DND-41 (cell line): ENCODE measurements around the gene EPN2.

Source experiments
- EZH2 ChIP-seq: IDR thresholded peaks from 3 replicates; pipeline ENCODE4 v1.6.1; 2012; ENCODE audit warnings: borderline replicate concordance, low read depth, mild to moderate bottlenecking, moderate library complexity, low read length, inconsistent platforms; ENCODE audit not compliant: severe bottlenecking
- TF ChIP-seq, protein P1 (sequence below): IDR thresholded peaks from 2 replicates; pipeline ENCODE4 v1.5.1; 2012; ENCODE audit warnings: borderline replicate concordance, low read length, moderate library complexity, mild to moderate bottlenecking; ENCODE audit not compliant: poor library complexity, severe bottlenecking; ENCODE audit errors: extremely low read depth

DNA sequence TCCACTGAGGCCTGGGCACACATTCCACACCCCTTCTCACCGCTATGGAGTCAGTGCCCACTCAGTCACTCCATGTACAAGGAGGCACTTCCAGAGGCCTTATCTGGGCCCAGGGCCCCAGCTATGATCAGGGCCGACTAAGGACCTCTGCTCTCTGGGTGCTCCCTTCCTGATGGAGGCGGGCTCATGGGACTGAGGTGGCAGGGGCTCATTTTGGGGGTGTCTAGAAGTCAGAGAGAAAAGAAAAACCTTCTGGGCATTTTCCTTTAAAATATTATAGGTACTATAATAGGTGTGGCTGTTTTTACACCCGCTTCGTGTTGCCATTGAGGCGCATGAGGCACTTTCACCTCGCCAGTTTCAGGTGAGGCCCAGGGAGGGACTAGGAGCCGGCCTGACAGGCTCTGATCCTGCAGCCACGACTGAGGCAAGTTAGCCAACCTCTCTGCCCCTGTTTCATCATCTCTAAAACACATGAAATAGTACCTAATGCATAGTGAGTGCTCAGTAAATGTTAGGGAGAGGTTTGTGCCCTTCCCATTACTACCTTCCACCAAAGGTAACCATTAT, 111.0 kb downstream of the EPN2 start:
- TF ChIP-seq, protein P1, sequence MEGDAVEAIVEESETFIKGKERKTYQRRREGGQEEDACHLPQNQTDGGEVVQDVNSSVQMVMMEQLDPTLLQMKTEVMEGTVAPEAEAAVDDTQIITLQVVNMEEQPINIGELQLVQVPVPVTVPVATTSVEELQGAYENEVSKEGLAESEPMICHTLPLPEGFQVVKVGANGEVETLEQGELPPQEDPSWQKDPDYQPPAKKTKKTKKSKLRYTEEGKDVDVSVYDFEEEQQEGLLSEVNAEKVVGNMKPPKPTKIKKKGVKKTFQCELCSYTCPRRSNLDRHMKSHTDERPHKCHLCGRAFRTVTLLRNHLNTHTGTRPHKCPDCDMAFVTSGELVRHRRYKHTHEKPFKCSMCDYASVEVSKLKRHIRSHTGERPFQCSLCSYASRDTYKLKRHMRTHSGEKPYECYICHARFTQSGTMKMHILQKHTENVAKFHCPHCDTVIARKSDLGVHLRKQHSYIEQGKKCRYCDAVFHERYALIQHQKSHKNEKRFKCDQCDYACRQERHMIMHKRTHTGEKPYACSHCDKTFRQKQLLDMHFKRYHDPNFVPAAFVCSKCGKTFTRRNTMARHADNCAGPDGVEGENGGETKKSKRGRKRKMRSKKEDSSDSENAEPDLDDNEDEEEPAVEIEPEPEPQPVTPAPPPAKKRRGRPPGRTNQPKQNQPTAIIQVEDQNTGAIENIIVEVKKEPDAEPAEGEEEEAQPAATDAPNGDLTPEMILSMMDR, result no peak
- no peak for TF ChIP-seq EZH2
